ENCODE results near the gene CCDC85A. TPM values are rescaled to one million over a fixed set of nuclear protein-coding genes. Genes with fewer than 3 reads are reported as not detected.

The CCDC85A gene
- total RNA-seq, 1 donor from 2014 or later, result 0.17 TPM

- TF ChIP-seq, protein P1, sequence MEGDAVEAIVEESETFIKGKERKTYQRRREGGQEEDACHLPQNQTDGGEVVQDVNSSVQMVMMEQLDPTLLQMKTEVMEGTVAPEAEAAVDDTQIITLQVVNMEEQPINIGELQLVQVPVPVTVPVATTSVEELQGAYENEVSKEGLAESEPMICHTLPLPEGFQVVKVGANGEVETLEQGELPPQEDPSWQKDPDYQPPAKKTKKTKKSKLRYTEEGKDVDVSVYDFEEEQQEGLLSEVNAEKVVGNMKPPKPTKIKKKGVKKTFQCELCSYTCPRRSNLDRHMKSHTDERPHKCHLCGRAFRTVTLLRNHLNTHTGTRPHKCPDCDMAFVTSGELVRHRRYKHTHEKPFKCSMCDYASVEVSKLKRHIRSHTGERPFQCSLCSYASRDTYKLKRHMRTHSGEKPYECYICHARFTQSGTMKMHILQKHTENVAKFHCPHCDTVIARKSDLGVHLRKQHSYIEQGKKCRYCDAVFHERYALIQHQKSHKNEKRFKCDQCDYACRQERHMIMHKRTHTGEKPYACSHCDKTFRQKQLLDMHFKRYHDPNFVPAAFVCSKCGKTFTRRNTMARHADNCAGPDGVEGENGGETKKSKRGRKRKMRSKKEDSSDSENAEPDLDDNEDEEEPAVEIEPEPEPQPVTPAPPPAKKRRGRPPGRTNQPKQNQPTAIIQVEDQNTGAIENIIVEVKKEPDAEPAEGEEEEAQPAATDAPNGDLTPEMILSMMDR (conservative IDR thresholded peaks at IDR 0.05; ENCODE audit: low read depth, low read length), result no peak
- no peak overlapping the region for H3K4me3 ChIP-seq (ENCODE audit: low read depth, low read length)
- no peak for DNase-seq (ENCODE audit: low read depth)
These were observed 65.4 kb downstream of the CCDC85A start for GRCh38 chr2:56248965-56249742.

- DNase-seq (ENCODE audit: low read depth), result no peak
- TF ChIP-seq, protein P1 (conservative IDR thresholded peaks at IDR 0.05; ENCODE audit: low read depth, low read length), result no peak
- no peak overlapping the region for H3K4me3 ChIP-seq (ENCODE audit: low read depth, low read length)
These were observed 66.5 kb downstream of the CCDC85A start for GRCh38 chr2:56250153-56250729.

- H3K4me3 ChIP-seq (ENCODE audit: low read depth, low read length), result no peak overlapping the region
- TF ChIP-seq, protein P1 (conservative IDR thresholded peaks at IDR 0.05; ENCODE audit: low read depth, low read length), result no peak
- DNase-seq (ENCODE audit: low read depth), result no peak
These were observed 76.6 kb downstream of the CCDC85A start for GRCh38 chr2:56260415-56260814.

DNA sequence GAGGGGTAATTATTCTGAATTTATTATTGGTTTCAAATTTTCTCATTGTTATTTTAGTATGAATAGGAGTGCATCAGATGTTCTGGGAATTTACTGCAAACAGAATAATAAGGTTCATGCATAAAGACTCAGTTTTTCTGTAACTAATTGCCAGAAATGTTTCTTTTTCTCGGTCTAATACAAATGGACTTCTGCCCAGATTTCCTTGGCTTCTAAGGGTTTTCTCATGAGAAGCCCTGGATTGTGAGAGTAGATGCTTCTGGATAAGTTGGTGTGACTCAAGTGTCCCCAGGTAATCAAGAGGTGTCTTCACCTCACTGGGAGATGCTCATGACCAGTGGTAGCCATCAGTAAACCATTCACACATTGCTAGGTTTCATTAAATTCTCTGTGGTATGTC is 78.5 kb downstream of the CCDC85A start:
- DNase-seq (ENCODE audit: low read depth), result no peak
- no peak overlapping the region for H3K4me3 ChIP-seq (ENCODE audit: low read depth, low read length)
- TF ChIP-seq, protein P1 (conservative IDR thresholded peaks at IDR 0.05; ENCODE audit: low read depth, low read length), result no peak

DNA sequence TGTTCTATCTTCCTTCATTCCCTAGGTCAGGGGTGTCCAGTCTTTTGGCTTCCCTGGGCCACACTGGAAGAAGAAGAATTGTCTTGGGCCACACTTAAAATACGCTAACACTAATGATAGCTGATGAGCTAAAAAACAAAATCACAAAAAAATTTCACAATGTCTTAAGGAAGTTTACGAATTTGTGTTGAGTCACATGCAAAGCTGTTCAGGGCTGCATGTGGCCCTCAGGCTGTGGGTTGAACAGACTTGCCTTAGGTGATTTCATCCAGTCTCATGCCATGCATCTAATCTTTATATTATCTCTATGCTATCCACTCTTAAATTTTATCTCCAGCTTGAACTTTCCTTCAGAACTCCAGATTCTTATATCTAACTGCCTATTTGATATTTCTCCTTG is 80.1 kb downstream of the CCDC85A start:
- TF ChIP-seq, protein P1 (conservative IDR thresholded peaks at IDR 0.05; ENCODE audit: low read depth, low read length), result no peak
- no peak for DNase-seq (ENCODE audit: low read depth)

DNA sequence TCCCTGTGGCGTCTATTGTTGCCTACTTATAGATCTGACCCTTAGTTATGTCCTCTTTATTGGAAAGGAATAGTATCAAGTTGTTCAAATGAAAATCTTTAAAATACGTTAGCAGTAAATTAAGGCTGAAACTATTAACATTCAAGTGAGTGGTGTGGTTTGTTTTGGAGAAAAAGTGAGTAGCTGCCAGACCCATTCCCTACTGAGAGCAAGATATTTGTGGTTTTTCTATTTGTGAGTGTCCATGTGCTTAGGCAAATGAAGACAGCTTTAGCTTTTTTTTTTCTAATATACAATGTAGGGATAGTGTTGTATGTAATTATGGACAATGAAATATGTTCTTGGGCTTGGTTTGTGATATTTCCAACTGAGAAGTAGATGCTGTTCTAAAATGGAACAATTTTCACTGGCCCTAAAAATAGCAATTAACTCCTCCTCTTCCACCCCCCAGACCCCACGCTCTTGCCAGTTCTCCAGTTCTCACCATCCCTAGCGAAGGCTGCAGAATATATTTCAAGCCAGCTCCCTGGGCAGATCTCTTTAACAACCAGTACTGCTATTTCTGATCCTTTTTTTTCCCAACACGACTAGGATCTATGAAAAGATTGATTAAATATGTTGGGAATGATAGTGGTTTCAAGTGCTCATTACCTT is 83.1 kb downstream of the CCDC85A start:
- H3K4me3 ChIP-seq (ENCODE audit: low read depth, low read length), result no peak overlapping the region
- DNase-seq (ENCODE audit: low read depth), result no peak
- TF ChIP-seq, protein P1 (conservative IDR thresholded peaks at IDR 0.05; ENCODE audit: low read depth, low read length), result no peak

More for the DNA sequence above, 80.1 kb downstream of the CCDC85A start:
- H3K4me3 ChIP-seq (ENCODE audit: low read depth, low read length), result no peak overlapping the region
